HT1080 (cell line): ENCODE results near the gene DDHD1. TPM values are rescaled to one million over a fixed set of nuclear protein-coding genes. Genes with fewer than 3 reads are reported as not detected.
"Not testable (repeated sequence)": the region's sequence is repeated elsewhere in the genome, so short reads cannot be mapped to it uniquely, and the experiment has no call there.

Experiments
- DNase-seq: peaks from one replicate; pipeline ENCODE4 v3.0.0-alpha.2; 2015; ENCODE audit warnings: low read depth
- polyA plus RNA-seq, 2 experiments: library from polyadenylated mRNA; depleted of rRNA; stranded (reverse); fragments of >200 nt; gene quantifications; 2 replicates each; pipeline ENCODE4 v1.2.3, GENCODE V29; 2015
- total RNA-seq: library from RNA; depleted of rRNA; stranded (reverse); fragments of >200 nt; shearing (Covaris generic); gene quantifications from 2 replicates; pipeline ENCODE4 v1.2.3, GENCODE V29; 2014; rRNA removed

DDHD1 gene
- 7.3 and 8.3 TPM in 2 replicates for total RNA-seq
- polyA plus RNA-seq (2015; cell fraction: cytosol; rRNA removed), result 5.4 and 7.1 TPM in 2 replicates
- 17.1 and 18.7 TPM in 2 replicates for polyA plus RNA-seq (2015; cell fraction: nucleus; rRNA removed)

- DNase-seq, result peak; percentile 51
Measured at GRCh38 chr14:53152887-53153701, at the start of gene DDHD1. DDHD1 (minus strand) TSS chr14:53153323; CDS start chr14:53153098, 225 bp downstream.

DNA sequence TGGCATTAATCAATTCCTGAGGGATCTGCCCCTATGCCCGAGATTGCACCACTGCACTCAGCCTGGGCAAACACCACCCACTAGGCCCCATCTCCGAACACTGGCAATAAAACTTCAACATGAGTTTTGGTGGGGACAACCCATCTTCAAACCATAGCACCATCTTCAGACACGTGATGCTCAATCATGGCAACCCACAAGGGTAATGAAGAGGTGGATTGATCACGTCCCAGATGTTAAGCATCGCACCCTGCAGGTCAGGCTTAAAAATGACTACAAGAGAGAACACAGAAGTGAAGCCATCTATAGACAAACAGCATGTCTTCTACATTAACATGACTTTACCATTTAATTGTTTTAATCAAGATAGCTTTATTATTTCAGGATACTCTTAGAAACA, 42.8 kb upstream of the DDHD1 start:
- no peak for DNase-seq

DNA sequence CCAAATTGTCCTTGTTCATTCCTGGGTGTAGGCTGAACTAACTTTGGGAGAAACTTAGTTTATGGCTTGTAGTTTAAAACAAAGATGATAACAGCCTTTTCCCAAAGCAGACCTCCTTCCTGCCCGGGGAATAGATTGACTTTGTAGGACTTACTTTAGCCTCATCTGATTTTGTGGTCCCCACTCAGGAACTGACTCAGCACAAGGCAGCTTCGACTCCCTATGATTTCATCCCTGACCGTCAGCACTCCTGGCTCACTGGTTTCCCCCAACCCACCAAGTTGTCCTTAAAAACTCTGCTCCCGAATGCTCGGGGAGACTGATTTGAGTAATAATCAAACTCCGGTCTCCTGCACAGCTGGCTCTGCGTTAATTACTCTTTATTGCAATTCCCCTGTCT, 40.1 kb upstream of the DDHD1 start:
- peak; percentile 86 for DNase-seq

DNA sequence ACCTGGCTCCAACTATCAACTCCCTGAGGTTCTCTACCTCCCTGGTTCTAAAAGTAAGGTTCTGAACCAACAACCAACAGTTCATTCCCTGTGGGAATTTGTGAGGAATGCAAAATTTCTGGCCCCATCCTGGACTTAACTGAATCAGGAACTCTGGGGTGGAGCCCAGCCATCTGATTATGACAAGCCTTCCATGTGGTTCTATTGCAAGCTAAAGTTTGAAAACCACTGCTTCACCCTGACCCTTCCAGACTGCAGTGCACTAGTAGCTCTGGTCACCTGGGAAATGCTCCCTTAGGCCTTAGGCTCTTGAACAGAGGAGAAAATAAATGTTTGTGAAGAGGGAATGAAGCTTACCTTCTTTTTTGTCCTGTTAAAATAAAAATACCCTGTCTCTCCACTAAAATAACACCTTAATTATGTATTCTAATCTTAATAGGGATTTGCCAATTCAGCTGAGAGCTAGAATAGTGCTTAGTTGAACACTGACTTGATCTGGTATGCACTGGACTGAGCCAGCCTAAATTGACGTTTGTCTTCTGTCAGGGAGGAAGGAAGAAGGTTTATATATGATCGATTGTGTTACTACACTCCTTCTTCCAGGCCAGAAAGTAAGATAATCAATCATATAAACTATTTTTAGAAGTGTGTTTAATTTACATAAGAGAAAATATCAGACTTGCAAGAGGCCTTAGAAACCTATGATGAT, 39.1 kb upstream of the DDHD1 start:
- DNase-seq, result no peak

GRCh38 chr14:53190938-53191337, 37.8 kb upstream of the DDHD1 start:
- peak; percentile 42 for DNase-seq

- DNase-seq, result no peak
Measured at GRCh38 chr14:53187921-53188463, 34.9 kb upstream of the DDHD1 start.

GRCh38 chr14:53186532-53186931, 33.4 kb upstream of the DDHD1 start:
- DNase-seq, result no peak

GRCh38 chr14:53183611-53184010, 30.5 kb upstream of the DDHD1 start:
- no peak for DNase-seq

GRCh38 chr14:53183056-53183455, 29.9 kb upstream of the DDHD1 start:
- DNase-seq, result no peak

- DNase-seq, result not testable (repeated sequence)
Measured at GRCh38 chr14:53181463-53182081, 28.4 kb upstream of the DDHD1 start.

DNA sequence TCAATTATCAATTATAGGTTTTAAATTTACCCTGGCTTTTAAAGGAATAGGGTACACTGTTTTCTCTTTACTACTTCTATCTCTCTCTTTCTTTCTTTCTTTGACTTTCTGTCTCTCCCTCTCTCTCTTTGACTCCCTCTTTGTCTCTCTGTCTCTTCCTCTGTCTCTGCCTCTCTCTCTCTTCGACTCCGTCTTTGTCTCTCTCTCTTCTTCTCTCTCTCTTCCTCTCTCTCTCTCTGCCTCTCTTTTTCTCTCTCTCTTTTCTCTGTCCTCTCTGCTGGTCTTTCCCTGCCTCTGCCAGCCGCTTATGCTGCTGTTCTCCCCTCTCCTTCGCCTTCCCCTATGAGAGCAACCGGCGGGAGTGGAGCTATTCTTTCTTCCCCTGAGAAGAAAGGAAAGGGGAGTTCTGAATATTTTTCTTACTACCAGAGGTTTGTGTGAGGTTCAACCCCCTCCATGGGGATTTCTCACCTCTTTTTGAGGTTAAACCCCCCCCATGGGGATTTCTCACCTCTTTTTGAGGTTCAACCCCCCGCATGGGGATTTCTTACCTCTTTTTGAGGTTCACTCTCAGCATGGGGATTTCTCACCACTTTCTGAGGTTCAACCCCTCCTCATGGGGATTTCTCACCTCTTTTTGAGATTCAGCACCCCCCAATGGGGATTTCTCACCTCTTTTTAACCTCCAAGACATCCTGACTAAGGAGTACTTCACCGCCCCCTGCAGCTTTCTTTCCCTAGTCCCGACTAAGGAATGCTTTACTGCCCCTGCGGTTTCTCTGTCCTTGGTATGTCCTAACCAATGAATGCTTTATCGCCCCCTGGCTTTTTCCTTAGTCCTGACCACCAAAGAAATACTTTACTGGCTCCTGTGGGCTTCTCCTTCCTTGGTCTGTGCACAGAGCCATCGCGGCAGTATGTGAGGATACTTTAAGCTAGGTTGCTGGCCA, 27.4 kb upstream of the DDHD1 start:
- peak; percentile 46 for DNase-seq

DNA sequence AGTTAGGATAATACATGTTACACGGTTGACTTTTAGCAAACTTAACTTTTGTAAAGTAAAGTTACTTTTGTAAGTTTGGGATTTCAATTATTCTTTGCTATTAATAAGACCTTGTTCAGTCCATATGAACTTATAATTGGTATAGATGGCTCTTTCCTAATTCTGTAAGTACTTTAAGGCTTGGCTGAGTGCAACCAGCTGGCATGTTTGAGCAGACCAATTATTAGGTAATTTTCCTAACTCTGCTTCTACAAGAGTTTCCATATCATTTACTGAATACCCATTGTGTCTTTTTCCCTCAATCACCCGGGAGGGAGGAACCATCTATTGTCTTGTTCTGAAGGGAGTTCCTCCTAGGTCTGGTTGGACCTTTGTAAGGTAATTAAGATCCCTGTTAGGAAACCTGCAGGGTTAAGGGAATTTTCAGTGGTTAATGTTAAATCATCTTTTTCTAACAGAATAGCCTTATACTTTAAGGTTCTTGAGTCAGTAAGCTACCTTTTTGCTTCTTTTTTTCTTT, 26.4 kb upstream of the DDHD1 start:
- DNase-seq, result not testable (repeated sequence)

GRCh38 chr14:53175375-53175774, 22.3 kb upstream of the DDHD1 start:
- no peak for DNase-seq

- DNase-seq, result no peak
Measured at GRCh38 chr14:53174918-53175317, 21.8 kb upstream of the DDHD1 start.

GRCh38 chr14:53168786-53169185, 15.7 kb upstream of the DDHD1 start:
- no peak for DNase-seq

DNA sequence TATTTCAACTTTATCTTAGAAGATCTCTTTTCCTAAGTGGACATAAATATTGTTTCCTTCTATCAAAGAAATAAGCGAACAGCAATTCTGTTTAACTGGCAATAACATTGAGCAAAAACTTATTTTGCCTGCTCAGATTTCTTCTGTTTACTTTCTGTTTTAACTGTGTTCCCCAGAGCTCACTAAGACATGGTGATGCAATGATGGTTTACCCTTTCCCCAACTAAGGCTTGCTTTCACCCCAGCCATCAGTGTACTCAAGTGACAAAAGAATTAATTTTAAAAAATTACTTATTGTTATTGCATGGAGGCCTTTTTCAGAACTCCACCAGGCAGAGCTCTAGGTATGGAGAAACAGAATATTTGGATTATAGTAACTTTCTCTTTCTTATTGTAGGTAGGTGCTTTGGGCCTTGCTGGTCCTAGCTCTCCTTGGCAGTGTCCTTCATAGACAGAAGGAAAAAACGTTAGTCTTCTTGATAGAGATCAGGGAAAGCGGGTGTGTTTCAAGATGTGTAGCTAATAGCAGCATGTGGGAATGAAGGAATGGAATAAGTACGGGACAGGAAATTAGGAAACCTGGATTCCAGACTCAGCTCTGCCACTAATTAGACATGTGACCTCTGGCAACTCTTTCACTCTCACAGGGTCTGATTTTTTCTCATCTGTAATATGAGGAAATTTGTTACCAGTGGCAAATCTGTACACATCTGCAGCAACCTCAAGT, 14.6 kb upstream of the DDHD1 start:
- DNase-seq, result no peak

GRCh38 chr14:53161758-53162435, 8.8 kb upstream of the DDHD1 start:
- DNase-seq, result no peak

- no peak for DNase-seq
Measured at GRCh38 chr14:53156238-53156637, 3.1 kb upstream of the DDHD1 start.

DNA sequence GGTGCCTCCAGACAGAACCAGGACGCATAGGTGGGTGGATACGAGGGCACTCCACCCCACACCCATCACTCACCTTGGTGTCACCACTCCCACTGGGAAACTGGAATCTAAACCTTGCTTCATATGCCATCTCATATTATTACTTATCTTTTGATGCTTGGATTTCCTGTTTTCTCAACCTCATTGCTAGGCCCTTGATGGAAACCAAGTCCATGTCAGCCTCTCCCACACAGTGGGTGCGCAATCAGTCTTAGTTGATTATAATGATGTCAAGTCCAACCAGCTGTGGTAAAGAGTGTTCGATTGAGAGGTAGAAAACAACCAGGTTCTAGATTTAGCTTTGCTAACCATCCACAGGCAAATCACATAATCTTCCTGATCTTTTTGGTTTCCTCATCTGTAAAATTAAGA, 584 bp upstream of the DDHD1 start:
- DNase-seq, result no peak
